ENCODE results near the gene CCDC97.
"Not testable (repeated sequence)": the region's sequence is repeated elsewhere in the genome, so short reads cannot be mapped to it uniquely, and the experiment has no call there.

The CCDC97 gene

GRCh38 chr19:41357746-41358145, 47.8 kb downstream of the CCDC97 start:
- no peak for DNase-seq (ENCODE audit: extremely low read depth in 1 of 2, low read depth in 1 of 2)

DNA sequence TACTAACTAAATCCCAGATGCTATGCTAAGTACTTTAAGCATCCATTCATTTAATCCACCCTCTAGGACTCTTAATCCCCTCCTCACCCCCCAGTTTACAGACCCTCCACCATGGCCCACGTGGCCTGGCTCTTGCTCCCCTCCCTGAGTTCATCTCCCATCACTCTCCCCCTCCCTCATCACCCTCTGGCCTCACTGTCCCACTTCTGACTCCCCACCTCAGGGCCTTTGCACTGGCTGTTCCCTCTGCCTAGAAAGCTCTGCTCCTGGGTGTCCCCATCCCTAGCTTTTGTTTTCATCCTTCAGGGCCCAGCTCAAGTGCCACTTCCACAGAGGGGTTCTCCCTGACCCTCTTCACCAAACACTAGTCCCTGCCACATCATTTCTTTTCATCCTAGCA, 49.8 kb downstream of the CCDC97 start:
- no peak for DNase-seq (ENCODE audit: extremely low read depth in 1 of 2, low read depth in 1 of 2)

DNA sequence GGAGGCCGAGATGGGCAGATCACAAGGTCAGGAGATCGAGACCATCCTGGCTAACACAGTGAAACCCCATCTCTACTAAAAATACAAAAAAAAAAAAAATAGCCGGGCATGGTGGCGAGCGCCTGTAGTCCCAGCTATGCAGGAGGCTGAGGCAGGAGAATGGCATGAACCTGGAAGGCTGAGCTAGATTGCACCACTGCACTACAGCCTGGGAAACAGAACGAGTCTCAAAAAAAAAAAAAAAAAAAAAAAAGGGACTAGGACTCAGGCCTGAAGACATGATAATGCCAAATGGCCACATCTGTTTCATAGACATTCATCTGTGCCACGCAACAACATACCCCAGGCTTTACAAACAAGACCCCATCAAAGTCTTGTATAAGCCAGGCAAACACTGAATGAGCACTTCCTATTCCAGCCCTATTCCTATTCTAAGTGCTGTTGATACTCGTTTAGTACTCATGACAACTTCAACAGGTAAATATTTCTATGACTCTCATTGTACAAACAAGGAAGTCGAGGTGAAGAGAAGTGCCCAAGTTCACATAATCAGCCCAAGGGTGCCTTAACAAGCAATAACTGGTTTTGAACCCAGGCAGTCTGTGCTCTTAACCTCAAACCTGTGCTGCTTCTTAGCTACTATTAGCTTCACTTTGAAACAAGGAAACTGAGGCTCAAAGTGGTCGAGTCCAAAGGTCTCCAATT, 52.3 kb downstream of the CCDC97 start:
- no peak for DNase-seq (ENCODE audit: extremely low read depth in 1 of 2, low read depth in 1 of 2)

DNA sequence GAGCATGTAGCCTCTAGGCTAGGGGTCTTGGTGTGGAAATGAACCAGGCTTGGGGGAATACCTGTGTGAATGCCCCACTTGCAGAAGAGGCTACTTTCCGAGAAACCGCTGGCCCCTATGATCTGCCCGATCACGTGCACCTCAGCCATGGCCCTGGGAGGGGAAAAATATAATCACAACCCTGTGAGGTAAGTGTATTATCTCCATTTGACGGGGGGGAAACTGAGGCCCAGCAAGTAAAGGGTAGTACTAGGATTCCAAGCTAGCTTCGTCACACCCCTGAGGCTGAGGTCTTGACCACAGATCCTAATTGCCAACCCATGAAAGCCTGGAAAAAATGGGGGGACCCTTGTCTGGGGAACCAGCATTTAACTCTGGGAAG, 53.4 kb downstream of the CCDC97 start:
- no peak for DNase-seq (ENCODE audit: extremely low read depth in 1 of 2, low read depth in 1 of 2)

DNA sequence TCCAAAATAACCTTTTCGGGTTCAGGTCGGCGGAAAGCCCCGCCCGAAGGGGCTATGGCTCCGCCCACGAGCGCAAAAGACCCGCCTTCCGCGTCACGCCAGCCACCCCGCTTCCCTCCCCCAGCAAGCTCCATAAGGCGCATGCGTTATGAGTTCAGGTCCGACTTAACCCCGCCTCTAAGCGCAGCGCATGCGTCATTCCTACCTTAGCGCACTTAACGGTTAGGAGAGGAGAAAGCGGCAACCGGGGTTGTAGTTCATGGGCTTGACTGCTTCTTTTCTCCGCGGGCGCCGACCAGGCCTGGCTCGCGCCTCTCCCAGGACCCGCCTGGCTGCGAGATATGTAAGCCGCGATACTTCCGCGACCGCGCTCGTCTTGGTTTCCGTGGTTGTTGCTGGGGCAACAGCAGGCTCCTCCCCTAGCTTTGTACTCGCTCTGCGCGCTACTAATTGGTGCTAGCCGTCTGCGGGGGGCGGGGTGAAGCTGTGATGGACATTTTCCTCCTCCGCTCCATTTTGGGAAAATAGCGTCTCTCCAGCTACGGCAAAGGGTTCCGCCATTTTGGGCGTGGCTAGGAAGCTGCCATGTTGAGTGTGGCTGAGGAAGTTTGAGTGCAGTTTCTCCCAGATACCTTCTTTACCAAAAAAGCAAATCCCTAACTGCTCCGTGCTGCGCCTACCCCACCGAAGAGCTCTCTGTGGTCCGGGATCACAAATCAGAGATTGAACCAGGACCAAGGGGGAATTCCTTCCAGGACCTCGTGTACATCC, 54.0 kb downstream of the CCDC97 start, which contains the start of gene B9D2:
Gene B9D2 (minus strand): TSS at position 397 of the 771 bp plus-strand sequence. CDS start 630 bp downstream, outside the sequence.
- DNase-seq (ENCODE audit: extremely low read depth in 1 of 2, low read depth in 1 of 2), result peak; percentile 86 to 97

- no peak for DNase-seq (ENCODE audit: extremely low read depth in 1 of 2, low read depth in 1 of 2)
Measured at GRCh38 chr19:41364524-41365391, 54.8 kb downstream of the CCDC97 start.

GRCh38 chr19:41366089-41366488, 56.1 kb downstream of the CCDC97 start:
- no peak for DNase-seq (ENCODE audit: extremely low read depth in 1 of 2, low read depth in 1 of 2)

GRCh38 chr19:41367848-41368301, 57.9 kb downstream of the CCDC97 start:
- no peak for DNase-seq (ENCODE audit: extremely low read depth in 1 of 2, low read depth in 1 of 2)

DNA sequence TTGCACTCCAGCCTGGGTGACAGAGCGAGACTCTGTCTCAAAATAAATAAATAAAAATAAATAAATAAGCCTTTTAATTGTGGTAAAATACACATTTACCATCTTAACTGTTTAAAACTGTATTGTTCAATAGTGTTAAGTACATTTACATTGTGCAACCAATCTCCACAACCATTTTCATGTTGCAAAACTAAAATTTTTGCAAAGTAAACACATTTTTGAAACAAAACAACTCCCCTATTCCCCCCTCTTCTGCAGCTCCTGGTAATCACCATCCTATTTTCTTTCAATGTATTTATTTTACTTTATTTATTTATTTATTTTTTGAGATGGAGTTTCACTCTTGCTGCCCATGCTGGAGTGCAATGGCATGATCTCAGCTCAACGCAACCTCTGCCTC, 59.8 kb downstream of the CCDC97 start:
- DNase-seq (ENCODE audit: extremely low read depth in 1 of 2, low read depth in 1 of 2), result no peak

GRCh38 chr19:41371119-41371518, 61.1 kb downstream of the CCDC97 start:
- DNase-seq (ENCODE audit: extremely low read depth in 1 of 2, low read depth in 1 of 2), result not testable (repeated sequence)

DNA sequence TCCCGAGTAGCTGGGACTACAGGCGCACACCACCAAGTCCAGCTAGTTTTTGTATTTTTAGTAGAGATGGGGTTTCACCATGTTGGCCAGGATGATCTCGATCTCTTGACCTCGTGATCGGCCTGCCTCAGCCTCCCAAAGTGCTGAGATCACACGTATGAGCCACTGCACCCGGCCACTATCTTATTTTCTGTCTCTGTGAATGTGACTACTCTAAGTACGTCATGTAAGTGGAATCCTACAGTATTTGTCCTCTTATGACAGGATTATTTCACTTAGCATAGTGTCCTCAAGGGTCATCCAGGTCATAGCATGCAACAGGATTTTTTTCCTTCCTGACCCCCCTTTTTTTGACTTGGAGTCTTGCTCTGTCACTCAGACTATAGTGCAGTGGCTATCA, 61.6 kb downstream of the CCDC97 start:
- DNase-seq (ENCODE audit: extremely low read depth in 1 of 2, low read depth in 1 of 2), result no peak

DNA sequence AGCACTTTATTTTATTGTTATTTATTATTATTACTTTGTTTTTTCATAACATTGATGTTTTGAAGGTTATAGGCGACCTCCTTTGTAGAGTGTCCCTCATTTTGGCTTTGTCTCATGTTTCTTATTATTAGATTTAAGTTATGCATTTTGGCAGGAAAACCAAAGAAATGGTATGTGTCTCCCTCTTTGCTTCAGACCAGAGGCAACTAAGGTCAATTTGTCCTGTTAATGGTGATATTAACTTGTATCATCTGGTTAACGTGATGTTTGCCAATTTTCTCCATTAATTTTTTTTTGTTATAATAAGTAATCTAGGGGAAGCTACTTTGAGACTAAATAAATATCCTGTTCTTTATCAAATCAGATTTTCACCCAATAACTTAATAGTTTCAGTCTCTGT, 62.5 kb downstream of the CCDC97 start:
- DNase-seq (ENCODE audit: extremely low read depth in 1 of 2, low read depth in 1 of 2), result no peak

DNA sequence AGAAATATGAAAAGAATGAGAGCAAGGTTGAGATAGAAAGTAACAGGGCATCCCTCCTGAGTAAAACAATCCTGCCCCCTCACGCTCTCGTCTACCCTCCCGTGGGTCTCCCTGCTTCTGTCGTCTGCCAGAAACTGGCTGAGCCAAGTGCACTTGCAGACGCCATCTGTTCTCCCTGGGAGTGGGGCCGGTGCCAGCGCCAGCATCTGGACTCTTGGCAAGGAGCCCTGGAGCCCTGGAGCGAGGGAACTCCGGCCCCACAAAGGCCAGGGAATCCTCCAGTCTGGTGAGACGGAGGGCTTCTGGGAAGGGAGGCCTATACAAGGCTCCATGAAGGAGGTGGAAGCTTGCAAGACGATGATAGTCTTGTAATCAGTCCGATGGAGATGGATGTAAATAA, 64.0 kb downstream of the CCDC97 start:
- DNase-seq (ENCODE audit: extremely low read depth in 1 of 2, low read depth in 1 of 2), result no peak
